ENCODE measurements around the gene FNDC11.

FNDC11 gene

GRCh38 chr20:63543131-63543530 is 10.8 kb upstream of the FNDC11 start:
- no peak for DNase-seq (ENCODE audit: low read depth in 1 of 2, low spot score in 1 of 2)
- H3K27ac ChIP-seq (replicated peaks) = no peak overlapping the region
- H3K4me3 ChIP-seq (replicated peaks; ENCODE audit: insufficient read depth, low read length) = no peak overlapping the region
- H3K27me3 ChIP-seq (ENCODE audit: insufficient read depth, poor library complexity, severe bottlenecking) = peaks cover 49% of the 10 kb centered on the region
- TF ChIP-seq GABPA (IDR thresholded peaks at IDR 0.05; ENCODE audit: low read depth) (no peak), POLR2AphosphoS5 (IDR thresholded peaks at IDR 0.05; ENCODE audit: low read depth) (no peak), CTCF (IDR thresholded peaks at IDR 0.05; ENCODE audit: insufficient read depth, low read length) (no peak)

- Histone ChIP-seq H3K27me3 (ENCODE audit: insufficient read depth, poor library complexity, severe bottlenecking) (peaks cover 55% of the 10 kb centered on the region), H3K4me3 (replicated peaks; ENCODE audit: insufficient read depth, low read length) (no peak overlapping the region), H3K27ac (replicated peaks) (no peak overlapping the region)
- TF ChIP-seq REST (IDR thresholded peaks at IDR 0.05; ENCODE audit: insufficient replicate concordance, low read depth) (no peak), SPI1 (IDR thresholded peaks at IDR 0.05; ENCODE audit: borderline replicate concordance, low read depth) (no peak), POLR2AphosphoS5 (IDR thresholded peaks at IDR 0.05; ENCODE audit: low read depth) (no peak), GABPA (IDR thresholded peaks at IDR 0.05; ENCODE audit: low read depth) (no peak), CTCF (IDR thresholded peaks at IDR 0.05; ENCODE audit: insufficient read depth, low read length) (no peak)
- no peak for DNase-seq (ENCODE audit: low read depth in 1 of 2, low spot score in 1 of 2)
Observed at GRCh38 chr20:63543733-63544132, 10.2 kb upstream of the FNDC11 start.

GRCh38 chr20:63544241-63544957 is 9.6 kb upstream of the FNDC11 start:
- peaks cover 58% of the 10 kb centered on the region for H3K27me3 ChIP-seq (ENCODE audit: insufficient read depth, poor library complexity, severe bottlenecking)
- no peak overlapping the region for H3K27ac ChIP-seq (replicated peaks)
- no peak for TF ChIP-seq CTCF (IDR thresholded peaks at IDR 0.05; ENCODE audit: insufficient read depth, low read length)
- no peak for TF ChIP-seq GABPA (IDR thresholded peaks at IDR 0.05; ENCODE audit: low read depth)
- TF ChIP-seq POLR2AphosphoS5 (IDR thresholded peaks at IDR 0.05; ENCODE audit: low read depth) = no peak
- no peak for TF ChIP-seq REST (IDR thresholded peaks at IDR 0.05; ENCODE audit: insufficient replicate concordance, low read depth)
- TF ChIP-seq SPI1 (IDR thresholded peaks at IDR 0.05; ENCODE audit: borderline replicate concordance, low read depth) = no peak
- no peak overlapping the region for H3K4me3 ChIP-seq (replicated peaks; ENCODE audit: insufficient read depth, low read length)
- no peak for DNase-seq (ENCODE audit: low read depth in 1 of 2, low spot score in 1 of 2)
